ENCODE data around the gene PRDM16. TPM values are rescaled to one million over a fixed set of nuclear protein-coding genes. Genes with fewer than 3 reads are reported as not detected.

Gene PRDM16
- total RNA-seq, 1 experiment from 2014 or later, result 0.17 TPM

DNA sequence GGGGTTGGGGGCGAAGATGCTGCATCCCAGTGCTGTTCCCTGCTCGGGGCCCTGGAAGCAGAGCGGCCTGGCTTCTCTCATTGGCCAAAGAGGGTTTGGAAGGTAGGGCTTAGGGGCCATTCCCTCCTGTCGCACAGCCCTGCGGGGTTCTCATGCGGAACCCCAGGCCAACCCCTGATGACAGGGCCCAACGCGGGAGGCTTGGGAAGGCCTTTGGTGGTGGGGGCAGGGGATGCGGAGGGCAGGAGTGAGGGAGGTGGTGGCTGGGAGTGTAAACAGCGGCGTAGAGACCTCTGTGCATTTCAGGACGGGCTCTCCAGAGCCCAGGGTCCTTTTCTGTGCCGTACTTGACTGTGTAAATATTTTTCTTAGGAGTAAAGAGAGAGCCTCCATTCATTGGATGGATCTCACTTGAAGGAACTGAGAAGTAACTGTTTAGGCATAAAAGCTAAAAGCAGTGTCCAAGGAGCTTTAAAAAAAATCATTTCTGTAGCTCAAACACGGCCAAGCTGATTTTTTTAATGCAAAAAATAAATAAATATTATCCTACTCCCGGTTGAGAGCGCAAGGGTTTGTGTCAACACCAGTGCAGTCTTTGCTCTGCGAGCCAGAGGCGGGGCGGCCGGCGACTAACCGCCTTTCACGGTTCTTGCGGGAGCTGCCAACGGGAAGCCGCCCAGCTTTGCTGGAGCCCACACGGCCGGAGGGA is 169.1 kb downstream of the PRDM16 start:
- no peak overlapping the region for H3K4ac ChIP-seq (ENCODE audit: low read depth, low read length)
- no peak overlapping the region for H3K56ac ChIP-seq (ENCODE audit: insufficient read length, low read depth, low read length)
- no peak overlapping the region for H2BK120ac ChIP-seq (ENCODE audit: low read depth, low read length, poor library complexity, severe bottlenecking)
- H4K5ac ChIP-seq (ENCODE audit: insufficient read length, low read depth, low read length), result no peak overlapping the region
- H3K4me1 ChIP-seq (ENCODE audit: insufficient read depth, low read length), result no peaks in the 10 kb centered on the region
- H3K23me2 ChIP-seq (ENCODE audit: insufficient read length, low read depth, low read length, poor library complexity, severe bottlenecking), result no peaks in the 10 kb centered on the region
- H3K18ac ChIP-seq (ENCODE audit: insufficient read length, low read depth, low read length), result no peak overlapping the region
- Mint-ChIP-seq H3K27ac (no peak overlapping the region), H3K36me3 (ENCODE audit: insufficient read depth in 1 of 3, low read depth in 3 of 3) (no peaks in the 10 kb centered on the region), H3K27me3 (ENCODE audit: low read depth) (peaks cover 2% of the 10 kb centered on the region; the same call in 1 of the 2 replicates), H3K9me3 (no peaks in the 10 kb centered on the region), H3K4me1 (peaks cover 2 to 9% of the 10 kb centered on the region in 2 experiments), H3K4me3 (no peak overlapping the region)
- no peak overlapping the region for H3K27ac ChIP-seq (ENCODE audit: insufficient read length, low read depth, low read length)
- H2BK15ac ChIP-seq (ENCODE audit: low read depth, low read length), result no peak overlapping the region
- no CpG with 5 or more reads among the region's 28 CpGs for WGBS (ENCODE audit: extremely low coverage, insufficient read length, low lambda C conversion rate)
- H4K8ac ChIP-seq (replicated peaks; ENCODE audit: insufficient read length, low read depth, low read length), result no peak overlapping the region
- H3K9ac ChIP-seq (ENCODE audit: extremely low read depth, insufficient read length, low read length), result no peak overlapping the region
- TF ChIP-seq, protein P1, sequence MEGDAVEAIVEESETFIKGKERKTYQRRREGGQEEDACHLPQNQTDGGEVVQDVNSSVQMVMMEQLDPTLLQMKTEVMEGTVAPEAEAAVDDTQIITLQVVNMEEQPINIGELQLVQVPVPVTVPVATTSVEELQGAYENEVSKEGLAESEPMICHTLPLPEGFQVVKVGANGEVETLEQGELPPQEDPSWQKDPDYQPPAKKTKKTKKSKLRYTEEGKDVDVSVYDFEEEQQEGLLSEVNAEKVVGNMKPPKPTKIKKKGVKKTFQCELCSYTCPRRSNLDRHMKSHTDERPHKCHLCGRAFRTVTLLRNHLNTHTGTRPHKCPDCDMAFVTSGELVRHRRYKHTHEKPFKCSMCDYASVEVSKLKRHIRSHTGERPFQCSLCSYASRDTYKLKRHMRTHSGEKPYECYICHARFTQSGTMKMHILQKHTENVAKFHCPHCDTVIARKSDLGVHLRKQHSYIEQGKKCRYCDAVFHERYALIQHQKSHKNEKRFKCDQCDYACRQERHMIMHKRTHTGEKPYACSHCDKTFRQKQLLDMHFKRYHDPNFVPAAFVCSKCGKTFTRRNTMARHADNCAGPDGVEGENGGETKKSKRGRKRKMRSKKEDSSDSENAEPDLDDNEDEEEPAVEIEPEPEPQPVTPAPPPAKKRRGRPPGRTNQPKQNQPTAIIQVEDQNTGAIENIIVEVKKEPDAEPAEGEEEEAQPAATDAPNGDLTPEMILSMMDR (conservative IDR thresholded peaks at IDR 0.05), result no peak
- H3K4me2 ChIP-seq (ENCODE audit: insufficient read depth, insufficient read length, low read length), result no peak overlapping the region
- no peaks in the 10 kb centered on the region for H3K27me3 ChIP-seq (ENCODE audit: insufficient read depth, low read length)
- H2BK5ac ChIP-seq (ENCODE audit: insufficient read length, low read length), result no peak overlapping the region
- no peaks in the 10 kb centered on the region for H3K79me1 ChIP-seq (ENCODE audit: insufficient read depth, low read depth, low read length, poor library complexity, severe bottlenecking)
- no peaks in the 10 kb centered on the region for H3K79me2 ChIP-seq (ENCODE audit: insufficient read depth, low read length)
- no peak overlapping the region for H2BK12ac ChIP-seq (ENCODE audit: insufficient read length, low read depth, low read length)
- no peak overlapping the region for H4K91ac ChIP-seq (ENCODE audit: insufficient read length, low read depth, low read length)
- no peak overlapping the region for H2BK20ac ChIP-seq (ENCODE audit: low read depth, low read length, poor library complexity, severe bottlenecking)
- no peak overlapping the region for H2AK5ac ChIP-seq (ENCODE audit: insufficient read length, low read length)
- H3K9me3 ChIP-seq (ENCODE audit: control insufficient read depth, low read depth, low read length), result no peaks in the 10 kb centered on the region
- H3K23ac ChIP-seq (ENCODE audit: insufficient read length, low read depth, low read length), result no peak overlapping the region
- no peak overlapping the region for H2AFZ ChIP-seq (ENCODE audit: low read length)
- no peak overlapping the region for H3T11ph ChIP-seq (ENCODE audit: low read length)
- H4K20me1 ChIP-seq (ENCODE audit: control insufficient read depth, insufficient read depth, insufficient read length), result no peaks in the 10 kb centered on the region
- DNase-seq, result no peak
- no peak overlapping the region for H3K14ac ChIP-seq (ENCODE audit: insufficient read depth, low read length)

Data from H9 (cell line).